IMR-90 (cell line): ENCODE measurements around the gene SSNA1. TPM values are rescaled to one million over a fixed set of nuclear protein-coding genes. Genes with fewer than 3 reads are reported as not detected.

ENCODE experiments used
- ATAC-seq: fragments of 200-7000 bp; cut with Tn5 transposase; 2 replicates; pipeline ENCODE4 v1.9.1; 2020; ENCODE audit warnings: low read depth, mild to moderate bottlenecking, moderate library complexity
- BruUV-seq: library from RNA; stranded (reverse); fragments of 400-500 nt; replicated peaks from 2 replicates; lab custom pipeline; 2021; lab: Mats Ljungman, UMichigan
- CTCF ChIA-PET: fragments of 300-600 bp; formaldehyde crosslinking; extraction: SDS; loops from one replicate; lab custom pipeline; 2021; ENCODE audit warnings: antibody characterized with exemption; lab: Yijun Ruan, JAX
- POLR2A ChIA-PET: fragments of 300-600 bp; sonication (Branson Sonifier 250); formaldehyde crosslinking; loops from one replicate; lab custom pipeline; 2022; ENCODE audit warnings: antibody characterized with exemption; ENCODE audit not compliant: unreplicated experiment; lab: Charles Lee
- DNase-seq: peaks from one replicate; pipeline ENCODE4 v3.0.0; 2013
- H2AFZ ChIP-seq: replicated peaks from 2 replicates; pipeline ENCODE3; 2013; ENCODE audit warnings: low read length, mild to moderate bottlenecking; ENCODE audit not compliant: poor library complexity
- H2AK5ac ChIP-seq: 2 replicates; pipeline ENCODE4 v1.6.1; 2013; ENCODE audit warnings: low read depth, low read length, inconsistent platforms
- H2AK9ac ChIP-seq: replicated peaks from 2 replicates; pipeline ENCODE3; 2013; ENCODE audit warnings: mild to moderate bottlenecking, low read depth, low read length, moderate library complexity; ENCODE audit not compliant: poor library complexity
- H2BK120ac ChIP-seq: 2 replicates; pipeline ENCODE4 v1.6.1; 2013; ENCODE audit warnings: low read depth, low read length, inconsistent platforms
- H2BK15ac ChIP-seq: 3 replicates; pipeline ENCODE4 v1.6.1; 2013; ENCODE audit warnings: low read depth, low read length, inconsistent platforms
- H2BK20ac ChIP-seq: 2 replicates; pipeline ENCODE4 v1.6.1; 2013; ENCODE audit warnings: low read depth, mild to moderate bottlenecking, inconsistent platforms, low read length, moderate library complexity
- H2BK5ac ChIP-seq: 2 replicates; pipeline ENCODE4 v1.6.1; 2013; ENCODE audit warnings: mild to moderate bottlenecking, low read depth, low read length, inconsistent platforms; ENCODE audit not compliant: poor library complexity, severe bottlenecking
- H3K14ac ChIP-seq: replicated peaks from 2 replicates; pipeline ENCODE4 v1.6.1; 2013; ENCODE audit warnings: low read depth, low read length, inconsistent platforms
- H3K18ac ChIP-seq: 2 replicates; pipeline ENCODE4 v1.6.1; 2013; ENCODE audit warnings: low read depth, low read length, control low read depth
- H3K23ac ChIP-seq: 2 replicates; pipeline ENCODE4 v1.6.1; 2013; ENCODE audit warnings: low read depth, low read length, inconsistent platforms
- H3K27ac ChIP-seq: 2 replicates; pipeline ENCODE4 v1.5.1; 2013; ENCODE audit warnings: mild to moderate bottlenecking, control low read depth, low read length; ENCODE audit not compliant: insufficient read depth
- H3K27me3 ChIP-seq: 2 replicates; pipeline ENCODE4 v1.6.1; 2013; ENCODE audit warnings: low read length; ENCODE audit not compliant: control insufficient read depth, insufficient read depth
- H3K36me3 ChIP-seq: 2 replicates; pipeline ENCODE4 v1.6.1; 2013; ENCODE audit warnings: low read length, mixed read lengths; ENCODE audit not compliant: control insufficient read depth, insufficient read depth
- H3K4ac ChIP-seq: 2 replicates; pipeline ENCODE4 v1.6.1; 2013; ENCODE audit warnings: low read depth, low read length, inconsistent platforms
- H3K4me1 ChIP-seq: 2 replicates; pipeline ENCODE4 v1.6.1; 2013; ENCODE audit warnings: low read length, mixed read lengths; ENCODE audit not compliant: control insufficient read depth, insufficient read depth
- H3K4me2 ChIP-seq: 2 replicates; pipeline ENCODE4 v1.6.1; 2013; ENCODE audit warnings: low read depth, mild to moderate bottlenecking, control low read depth, low read length, moderate library complexity
- H3K4me3 ChIP-seq: 2 replicates; pipeline ENCODE4 v1.5.1; 2013; ENCODE audit warnings: low read depth, mild to moderate bottlenecking, control low read depth, low read length, moderate library complexity; ENCODE audit not compliant: insufficient read depth
- H3K56ac ChIP-seq: 2 replicates; pipeline ENCODE4 v1.6.1; 2013; ENCODE audit warnings: low read length, inconsistent platforms; ENCODE audit not compliant: insufficient read depth; ENCODE audit errors: extremely low read depth
- H3K79me1 ChIP-seq, 2 experiments: 2 replicates each; pipeline ENCODE4 v1.6.1; 2013; ENCODE audit warnings: low read length in 2 of 2, inconsistent platforms in 1 of 2, low read depth in 1 of 2
- H3K9ac ChIP-seq: 2 replicates; pipeline ENCODE4 v1.6.1; 2013; ENCODE audit warnings: low read depth, low read length, control low read depth
- H3K9me1 ChIP-seq: 2 replicates; pipeline ENCODE4 v1.6.1; 2013; ENCODE audit warnings: low read length, inconsistent platforms; ENCODE audit not compliant: insufficient read depth
- H3K9me3 ChIP-seq: 2 replicates; pipeline ENCODE4 v1.6.1; 2013; ENCODE audit warnings: low read length; ENCODE audit not compliant: control insufficient read depth, insufficient read depth
- H4K20me1 ChIP-seq: 2 replicates; pipeline ENCODE4 v1.6.1; 2013; ENCODE audit warnings: low read length, inconsistent platforms; ENCODE audit not compliant: insufficient read depth
- H4K5ac ChIP-seq: 2 replicates; pipeline ENCODE4 v1.6.1; 2013; ENCODE audit warnings: mild to moderate bottlenecking, low read depth, low read length, control low read depth
- H4K8ac ChIP-seq, 2 experiments: 2 replicates each; pipeline ENCODE4 v1.6.1; 2013; ENCODE audit warnings: low read depth in 2 of 2, low read length in 2 of 2, control low read depth in 1 of 2, inconsistent platforms in 1 of 2
- H4K91ac ChIP-seq: 2 replicates; pipeline ENCODE4 v1.6.1; 2013; ENCODE audit warnings: low read depth, low read length, inconsistent platforms; ENCODE audit not compliant: insufficient read depth
- CEBPB ChIP-seq: IDR thresholded peaks from 2 replicates; pipeline ENCODE4 v1.6.1; 2012; ENCODE audit warnings: low read depth, low read length, improper control_type of control experiment
- ELK1 ChIP-seq: fragments of 150-350 bp; IDR thresholded peaks from 2 replicates; pipeline ENCODE4 v1.6.1; 2016; ENCODE audit warnings: low read depth, mild to moderate bottlenecking, low read length, moderate library complexity, borderline replicate concordance
- MAFK ChIP-seq: IDR thresholded peaks from 2 replicates; pipeline ENCODE4 v1.6.1; 2012; ENCODE audit warnings: low read depth, low read length, improper control_type of control experiment
- MAZ ChIP-seq: IDR thresholded peaks from 2 replicates; pipeline ENCODE4 v1.6.1; 2012; ENCODE audit warnings: low read depth, mild to moderate bottlenecking, low read length, improper control_type of control experiment, moderate library complexity, borderline replicate concordance
- MXI1 ChIP-seq: IDR thresholded peaks from 2 replicates; pipeline ENCODE4 v1.6.1; 2012; ENCODE audit warnings: low read depth, mild to moderate bottlenecking, low read length, moderate library complexity, borderline replicate concordance
- NFE2L2 ChIP-seq: fragments of 150-350 bp; IDR thresholded peaks from 2 replicates; pipeline ENCODE4 v1.6.1; 2016; ENCODE audit warnings: low read depth, mild to moderate bottlenecking, low read length
- RAD21 ChIP-seq: IDR thresholded peaks from 2 replicates; pipeline ENCODE4 v1.6.1; 2012; ENCODE audit warnings: low read length, improper control_type of control experiment
- SMC3 ChIP-seq: fragments of 150-350 bp; IDR thresholded peaks from 2 replicates; pipeline ENCODE4 v1.6.1; 2016; ENCODE audit warnings: low read depth, mild to moderate bottlenecking, antibody characterized with exemption, low read length, moderate library complexity
- USF2 ChIP-seq: fragments of 150-350 bp; IDR thresholded peaks from 2 replicates; pipeline ENCODE4 v1.6.1; 2017; ENCODE audit warnings: mild to moderate bottlenecking, antibody characterized with exemption, low read length, low read depth
- WGBS, 2 experiments: methylation state at CpG; one replicate each; pipeline versions ENCODE4 v1.1.5 to v1.1.7; 2013; ENCODE audit warnings: missing lambda C conversion rate in 2 of 2; ENCODE audit not compliant: insufficient read length in 1 of 2; ENCODE audit errors: extremely low coverage in 2 of 2; 5-methylcytosine and 5-hydroxymethylcytosine counted together
- dilution Hi-C: fragments of 300-500 bp; cut with HindIII; formaldehyde crosslinking; loops from one replicate; pipeline ENCODE4 v1.14.3; 2018; ENCODE audit warnings: low sequenced_read_pairs; ENCODE audit not compliant: unreplicated experiment
- in situ Hi-C: fragments of 300-500 bp; cut with MboI; formaldehyde crosslinking; loops from 3 replicates; pipeline ENCODE4 v1.14.3; 2019; ENCODE audit warnings: low sequenced_read_pairs, inconsistent platforms, mixed read lengths
- intact Hi-C: fragments of 100-400 bp; cut with micrococcal nuclease; formaldehyde crosslinking; loops from 2 replicates; pipeline ENCODE4 v1.10.0; 2022
- polyA plus RNA-seq, 3 experiments: library from polyadenylated mRNA; depleted of rRNA; stranded (reverse); fragments of >200 nt; gene quantifications; 2 replicates each; pipeline ENCODE4 v1.2.3, GENCODE V29; 2012; ENCODE audit warnings: low replicate concordance in 1 of 3
- total RNA-seq: library from RNA; depleted of rRNA; stranded (reverse); fragments of >200 nt; gene quantifications from 2 replicates; pipeline ENCODE4 v1.2.3, GENCODE V29; 2012

SSNA1 gene
- total and polyA plus RNA-seq, 2 of the 4 experiments (the other 2 are of a cell fraction) = 55.7 to 86.7 TPM

GRCh38 chr9:137159105-137160053 lies 29.1 kb upstream of the SSNA1 start:
- Histone ChIP-seq H3K56ac (no peak overlapping the region), H4K8ac (no peak overlapping the region), H3K4me3 (no peak overlapping the region), H2AK9ac (no peak overlapping the region), H2AK5ac (no peak overlapping the region), H3K9me1 (no peaks in the 10 kb centered on the region), H3K79me1 (no peaks in the 10 kb centered on the region), H3K27ac (no peak overlapping the region), H4K5ac (no peak overlapping the region), H3K9me3 (no peaks in the 10 kb centered on the region), H3K14ac (no peak overlapping the region), H3K9ac (no peak overlapping the region), H2BK15ac (no peak overlapping the region), H3K4me2 (no peak overlapping the region), H2BK20ac (no peak overlapping the region), H3K23ac (no peak overlapping the region), H3K36me3 (no peaks in the 10 kb centered on the region), H2BK5ac (no peak overlapping the region), H4K91ac (no peak overlapping the region), H3K18ac (no peak overlapping the region), H2BK120ac (no peak overlapping the region), H3K4me1 (peaks cover 2% of the 10 kb centered on the region; the same call in 1 of the 2 replicates), H3K27me3 (peaks cover 75% of the 10 kb centered on the region), H3K4ac (no peak overlapping the region), H4K20me1 (0 out of 2 replicates have a peak, but pooled peaks cover 5% of the 10 kb centered on the region), H2AFZ (no peak overlapping the region)
- in situ Hi-C loops = no loop called here
- TF ChIP-seq MXI1 (no peak), USF2 (no peak), CEBPB (no peak), NFE2L2 (no peak), SMC3 (no peak), MAZ (no peak), MAFK (no peak), RAD21 (no peak), ELK1 (no peak)
- ChIA-PET CTCF (no interaction called here), POLR2A (no interaction called here)
- dilution Hi-C loops = no loop called here
- intact Hi-C loops = no loop called here
- ATAC-seq (no peak), DNase-seq (no peak)
- WGBS, 2 experiments = 3% methylated on average over 5 of the region's 14 CpGs; no CpG with 5 or more reads in 1 of the 2 experiments
- BruUV-seq = no TSS peak
